OCI-M2 (cell line): ENCODE results near the gene DEPDC5.

Experiments
- DNase-seq: peaks from one replicate; lab custom pipeline; 2025; ENCODE audit not compliant: unreplicated experiment; lab: John Stamatoyannopoulos, UW

Gene DEPDC5

GRCh38 chr22:31883989-31884388 lies 130.2 kb downstream of the DEPDC5 start:
- no peak for DNase-seq

DNA sequence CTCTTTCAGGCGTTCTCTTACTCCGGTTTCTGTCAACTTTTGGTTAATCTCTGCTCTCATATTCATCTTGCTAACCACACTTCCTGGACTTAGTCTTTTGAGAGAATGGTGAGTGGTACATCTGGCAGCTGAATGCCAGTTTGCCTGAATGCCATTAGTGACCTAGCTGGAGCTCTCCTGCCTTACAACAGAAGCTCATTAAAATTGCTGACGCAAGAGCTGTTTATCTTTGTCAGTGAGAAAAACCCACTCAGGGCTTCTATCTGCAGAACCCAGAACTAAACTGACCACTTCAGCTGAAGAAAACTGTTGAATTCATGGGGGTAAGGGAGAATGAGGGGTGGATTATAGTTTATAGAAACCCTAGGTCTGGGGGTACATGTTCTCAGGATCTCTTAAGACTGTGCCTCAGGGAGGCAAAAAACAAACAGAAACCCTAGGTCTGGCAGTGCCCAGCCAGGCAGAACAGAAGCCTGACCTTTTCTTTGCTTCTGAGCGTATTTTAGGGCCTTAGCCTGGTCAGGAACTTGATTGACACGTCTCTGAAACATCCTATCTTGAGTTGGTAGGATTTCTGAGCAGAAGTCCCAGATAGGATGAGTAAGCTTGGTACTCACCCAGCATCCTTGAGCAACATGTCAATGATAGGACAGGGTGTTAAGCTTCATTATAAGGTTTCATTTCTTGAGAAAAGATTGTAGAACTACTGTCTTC lies 137.7 kb downstream of the DEPDC5 start:
- DNase-seq, result peak; percentile 48

GRCh38 chr22:31892080-31892433 lies 138.2 kb downstream of the DEPDC5 start:
- DNase-seq, result no peak

- DNase-seq, result no peak
Observed at GRCh38 chr22:31893460-31893859, 139.6 kb downstream of the DEPDC5 start.

GRCh38 chr22:31895411-31896123 lies 141.7 kb downstream of the DEPDC5 start:
- peak; percentile 80 for DNase-seq

DNA sequence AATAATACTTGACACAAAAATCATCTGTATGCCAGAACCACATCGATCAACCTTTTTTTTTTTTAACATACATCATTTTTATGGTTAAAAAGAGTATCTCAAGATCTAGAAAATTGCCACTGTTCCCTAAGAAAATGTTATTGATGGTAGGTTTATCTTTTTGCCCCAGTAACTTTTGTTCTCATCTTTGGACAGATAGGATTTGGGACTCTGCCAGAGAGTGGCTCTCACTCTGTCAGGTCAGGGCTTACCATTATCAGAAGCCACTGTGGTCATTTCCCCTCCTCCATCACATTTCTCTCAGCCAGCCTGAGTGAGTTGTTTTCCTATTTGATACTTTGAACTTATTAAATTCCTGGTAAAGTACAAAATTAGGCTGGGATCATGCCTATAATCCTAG lies 142.7 kb downstream of the DEPDC5 start:
- no peak for DNase-seq

DNA sequence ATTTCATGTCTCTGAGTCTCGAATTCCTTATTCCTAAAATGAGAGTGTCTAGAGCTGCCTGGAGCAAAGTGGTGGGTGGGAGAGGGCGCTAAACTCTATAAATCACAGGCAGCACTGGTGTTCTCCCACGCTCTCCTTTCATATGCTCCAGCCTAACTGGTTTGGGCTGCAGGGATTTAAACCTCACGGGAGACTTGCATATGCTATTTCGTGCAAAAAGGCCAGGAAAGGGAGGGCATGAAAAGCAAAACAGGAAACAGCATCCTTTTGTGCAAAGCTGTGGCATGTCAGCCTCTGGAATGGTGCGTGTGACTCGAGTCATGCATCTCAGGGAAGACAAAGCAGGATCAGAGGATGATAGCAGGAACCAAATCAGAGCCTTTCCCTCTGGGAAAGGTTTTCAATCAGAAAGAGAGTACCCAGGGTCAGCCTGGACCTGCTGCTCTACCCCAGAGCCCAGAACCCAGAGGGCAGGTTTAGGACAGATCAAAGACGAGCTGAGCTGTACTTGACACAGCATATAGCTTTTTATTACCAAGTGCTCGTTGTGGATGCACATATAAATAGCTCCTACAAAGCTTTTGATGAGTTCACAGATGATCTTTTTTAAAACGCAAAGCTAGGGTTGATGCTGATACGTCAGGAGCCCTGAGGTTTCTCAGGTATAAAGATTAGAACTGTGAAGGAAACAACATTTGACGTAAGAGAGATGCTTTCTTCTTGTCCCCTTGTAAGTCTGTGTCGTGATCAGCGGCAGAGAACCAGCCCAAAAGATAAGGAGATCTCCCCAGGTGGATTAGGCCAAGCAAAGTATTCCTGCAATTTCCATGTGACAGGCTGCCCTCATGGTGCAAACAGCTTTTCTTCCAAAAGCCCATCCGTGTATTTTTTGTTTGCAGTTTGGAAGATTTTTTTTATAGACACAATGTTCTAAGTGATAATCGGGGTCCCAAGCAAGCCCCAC lies 144.3 kb downstream of the DEPDC5 start:
- no peak for DNase-seq

- no peak for DNase-seq
Observed at GRCh38 chr22:31898926-31899325, 145.1 kb downstream of the DEPDC5 start.

GRCh38 chr22:31899669-31900068 lies 145.8 kb downstream of the DEPDC5 start:
- no peak for DNase-seq

- DNase-seq, result peak; percentile 5
Observed at GRCh38 chr22:31901388-31902137, 147.7 kb downstream of the DEPDC5 start.

- no peak for DNase-seq
Observed at GRCh38 chr22:31904651-31905050, 150.8 kb downstream of the DEPDC5 start.

DNA sequence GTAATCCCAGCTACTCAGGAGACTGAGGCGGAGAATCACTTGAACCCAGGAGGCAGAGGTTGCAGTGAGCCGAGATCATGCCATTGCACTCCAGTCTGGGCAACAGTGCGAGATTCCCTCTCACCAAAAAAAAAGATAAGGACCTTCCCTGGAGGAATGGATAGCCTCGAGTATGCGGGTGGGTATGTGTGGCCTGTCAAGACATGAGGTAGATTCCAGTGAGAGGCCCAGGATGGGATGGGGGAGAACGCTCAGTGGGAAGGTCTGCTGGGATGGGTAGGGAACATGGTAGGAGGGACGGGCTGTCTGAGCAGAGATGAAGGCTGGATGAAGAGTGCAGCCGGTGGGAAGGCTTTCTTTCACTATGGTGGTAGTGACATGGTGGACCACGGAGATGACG lies 151.5 kb downstream of the DEPDC5 start:
- no peak for DNase-seq

- no peak for DNase-seq
Observed at GRCh38 chr22:31906086-31906485, 152.3 kb downstream of the DEPDC5 start.

DNA sequence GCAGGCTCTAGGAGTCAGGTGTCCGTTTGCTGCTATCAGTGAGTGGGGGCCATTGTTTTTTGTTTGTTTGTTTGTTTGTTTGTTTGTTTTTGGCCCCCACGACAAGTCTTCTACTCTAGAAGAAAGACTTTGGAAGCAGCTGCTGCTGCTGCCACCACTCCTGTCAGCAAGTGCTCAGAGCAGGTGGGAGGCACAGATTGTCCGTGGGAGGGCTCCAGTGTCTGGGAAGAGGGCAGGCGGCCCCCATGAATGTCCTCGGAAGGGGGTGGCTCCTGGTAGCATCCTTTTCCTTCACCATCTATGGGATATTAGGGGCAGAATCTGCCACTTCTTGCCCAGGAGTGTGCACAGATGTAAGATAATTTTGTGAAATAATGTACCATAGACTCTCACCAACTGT lies 152.8 kb downstream of the DEPDC5 start:
- no peak for DNase-seq

DNA sequence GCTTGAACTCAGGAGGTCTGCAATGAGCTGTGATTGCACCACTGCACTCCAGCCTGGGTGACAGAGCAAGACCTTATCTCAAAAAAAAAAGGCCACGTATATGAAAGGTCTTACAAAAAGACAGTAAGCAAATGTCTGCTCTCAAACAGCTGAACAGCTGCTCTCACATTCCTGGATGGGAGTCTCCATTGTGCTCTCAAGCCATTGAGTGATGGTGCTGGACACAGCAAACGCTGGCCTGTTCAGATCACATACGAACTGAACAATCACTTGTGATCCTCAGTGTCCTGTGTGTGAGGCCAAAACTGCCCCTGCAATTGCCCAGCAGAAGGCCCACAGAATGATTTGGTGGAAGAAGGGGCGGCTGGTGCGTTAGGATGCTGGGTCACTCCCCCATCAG lies 156.2 kb downstream of the DEPDC5 start:
- DNase-seq, result no peak

GRCh38 chr22:31911565-31912406 lies 158.0 kb downstream of the DEPDC5 start:
- no peak for DNase-seq

DNA sequence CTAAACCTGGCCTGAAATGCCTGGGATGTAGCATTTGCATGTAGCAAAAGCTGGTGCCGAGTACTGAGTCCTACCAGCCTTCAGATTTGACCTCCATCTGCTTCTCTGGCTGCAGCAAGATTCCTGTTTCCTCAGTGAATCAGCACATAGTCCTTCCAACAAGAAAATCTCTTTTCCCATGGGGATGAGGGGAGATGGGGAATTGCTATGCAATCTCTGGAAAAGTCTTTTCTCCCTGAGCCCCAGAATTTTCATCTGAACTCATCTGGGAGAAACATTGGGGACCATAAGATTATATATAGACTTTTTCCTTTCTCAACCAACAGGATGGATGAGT lies 158.6 kb downstream of the DEPDC5 start:
- no peak for DNase-seq

DNA sequence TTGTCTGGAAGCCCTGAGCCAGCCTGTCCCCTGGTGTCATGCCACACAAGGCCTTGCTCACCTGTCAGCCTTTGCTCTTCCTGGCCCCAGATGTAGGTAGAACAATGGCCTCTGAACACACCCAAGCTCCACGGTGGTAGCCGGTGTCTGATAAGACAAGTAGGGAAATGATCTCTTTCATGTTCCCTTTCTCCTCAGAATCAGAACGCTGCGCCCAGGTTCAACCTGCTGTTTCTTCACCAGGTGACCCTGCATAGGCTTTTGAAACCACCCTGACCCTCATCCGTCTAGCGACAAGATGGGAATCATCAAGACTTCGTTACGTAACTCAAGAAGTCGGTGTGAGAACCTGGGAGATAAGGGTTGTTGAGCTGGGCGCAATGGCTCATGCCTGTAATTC lies 161.8 kb downstream of the DEPDC5 start:
- DNase-seq, result no peak

- no peak for DNase-seq
Observed at GRCh38 chr22:31917227-31917921, 163.6 kb downstream of the DEPDC5 start.

DNA sequence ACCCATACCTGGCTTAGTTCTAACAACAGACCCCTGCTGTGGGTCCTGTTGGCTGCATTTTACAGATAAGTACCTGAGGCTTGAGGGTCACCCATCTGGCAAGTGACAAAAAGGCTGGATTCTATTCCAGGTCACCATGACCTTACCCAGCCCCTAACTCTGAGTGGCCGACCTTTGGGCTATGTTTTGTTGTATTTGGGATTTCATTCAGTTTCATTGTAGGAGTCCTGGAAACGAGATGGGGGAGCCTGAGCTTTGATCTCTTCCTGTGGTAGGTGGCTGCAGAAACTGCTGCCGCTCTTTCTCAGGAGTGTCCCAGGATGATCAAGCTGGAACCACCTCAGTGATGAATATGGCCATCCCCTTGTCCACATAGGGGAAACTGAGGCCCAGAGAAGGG lies 165.9 kb downstream of the DEPDC5 start:
- DNase-seq, result no peak
